Measurements from ENCODE around the gene SLC22A7.
A peak's percentile ranks its signal among the peaks of the same experiment; 100 is the strongest.
"Not testable (repeated sequence)": the region's sequence is repeated elsewhere in the genome, so short reads cannot be mapped to it uniquely, and the experiment has no call there.

The SLC22A7 gene

GRCh38 chr6:43334466-43335095, 36.5 kb downstream of the SLC22A7 start:
- no peak for DNase-seq

- DNase-seq = no peak
Observed at GRCh38 chr6:43335469-43335868, 37.4 kb downstream of the SLC22A7 start.

GRCh38 chr6:43336382-43336781, 38.3 kb downstream of the SLC22A7 start:
- DNase-seq = peak in 3 of 58 donors; percentile 6 to 8 (median 7)

GRCh38 chr6:43338243-43338642, 40.2 kb downstream of the SLC22A7 start:
- DNase-seq = no peak

DNA sequence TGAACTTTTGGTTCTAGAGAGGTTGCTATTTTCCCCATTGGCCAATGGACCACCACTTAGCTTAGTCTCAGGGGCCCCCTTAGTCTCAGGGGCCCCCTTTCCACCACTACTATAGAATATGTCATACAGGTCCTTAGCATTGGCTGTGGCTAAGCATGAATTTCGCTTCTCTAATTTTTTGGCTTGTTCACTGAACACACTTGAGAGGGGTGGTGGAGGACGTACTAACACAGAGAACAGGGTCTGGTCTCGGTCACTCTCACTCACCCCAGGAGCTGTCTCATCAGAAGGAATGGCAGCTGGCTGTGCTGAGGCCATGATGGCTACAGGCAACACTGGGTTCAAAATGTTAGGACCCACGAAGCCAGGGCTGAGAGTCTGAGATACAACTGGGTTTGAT, 41.1 kb downstream of the SLC22A7 start:
- no peak for DNase-seq

DNA sequence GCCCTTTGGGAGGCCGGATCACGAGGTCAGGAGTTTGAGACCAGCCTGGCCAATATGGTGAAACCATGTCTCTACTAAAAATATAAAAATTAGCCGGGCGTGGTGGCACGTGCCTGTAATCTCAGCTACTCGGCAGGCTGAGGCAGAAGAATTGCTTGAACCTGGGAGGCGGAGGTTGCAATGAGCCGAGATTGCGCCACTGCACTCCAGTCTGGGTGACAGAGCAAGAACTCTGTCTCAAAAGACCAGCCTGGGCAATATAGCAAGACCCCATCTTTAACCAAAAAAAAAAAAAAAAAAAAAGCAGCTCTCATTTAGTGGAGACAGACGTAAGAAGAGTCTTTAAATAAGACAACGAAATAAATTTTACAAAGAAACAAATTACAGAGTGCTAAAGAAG, 48.2 kb downstream of the SLC22A7 start:
- DNase-seq = not testable (repeated sequence)

DNA sequence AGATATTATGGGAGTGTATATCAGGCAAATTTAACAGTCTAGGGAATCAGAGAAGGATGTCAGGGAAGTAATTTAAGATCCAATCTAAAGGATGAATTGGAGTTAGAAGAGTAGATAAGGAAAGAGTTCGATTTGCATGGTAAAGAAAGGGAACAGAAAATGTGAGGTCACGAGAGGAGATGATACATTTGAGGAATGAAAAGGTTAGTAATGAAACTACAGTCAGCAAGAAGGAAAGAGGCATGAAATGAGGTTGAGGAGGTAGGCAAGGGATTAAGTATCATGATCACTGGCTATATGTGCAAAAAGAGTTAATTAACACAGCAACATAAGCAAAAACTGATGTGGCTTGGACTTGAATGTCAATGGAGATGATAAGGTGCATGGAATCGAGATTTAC, 49.0 kb downstream of the SLC22A7 start:
- no peak for DNase-seq

- DNase-seq = no peak
Observed at GRCh38 chr6:43347444-43347843, 49.4 kb downstream of the SLC22A7 start.

DNA sequence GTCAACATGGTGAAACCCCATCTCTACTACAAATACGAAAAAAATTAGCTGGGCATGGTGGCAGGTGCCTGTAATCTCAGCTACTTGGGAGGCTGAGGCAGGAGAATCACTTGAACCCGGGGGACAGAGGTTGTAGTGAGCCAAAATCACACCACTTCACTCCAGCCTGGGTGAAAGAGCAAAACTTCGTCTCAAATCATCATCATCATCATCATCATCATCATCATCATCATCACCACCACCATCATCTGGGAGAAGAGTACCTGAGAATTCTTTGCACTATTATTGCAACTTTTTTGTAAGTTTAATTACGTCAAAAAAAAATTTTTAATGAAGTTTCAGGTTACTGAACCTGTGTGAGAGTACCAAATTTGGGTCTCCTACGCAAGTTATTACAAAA, 53.9 kb downstream of the SLC22A7 start:
- not testable (repeated sequence) for DNase-seq

All from anterior cingulate cortex (tissue), 58 donors.